GM23338 (cell line): ENCODE results near the gene SAFB.
A peak's percentile ranks its signal among the peaks of the same experiment; 100 is the strongest.

Source experiments
- CREB1 ChIP-seq: fragments of 250-450 bp; sonication (Bioruptor Pico); IDR thresholded peaks from 2 replicates; pipeline ENCODE4 v1.5.0; 2020; ENCODE audit warnings: low read depth, mild to moderate bottlenecking, moderate library complexity
- ETS1 ChIP-seq: IDR thresholded peaks from 2 replicates; pipeline ENCODE4 v1.6.1; 2016; ENCODE audit warnings: antibody characterized with exemption
- EZH2 ChIP-seq: fragments of 200-600 bp; sonication (generic); IDR thresholded peaks from one replicate; pipeline ENCODE4 v1.8.0; 2017; ENCODE audit warnings: antibody characterized with exemption, mild to moderate bottlenecking, low read depth; ENCODE audit not compliant: unreplicated experiment
- EZH2phosphoT487 ChIP-seq: fragments of 200-600 bp; sonication (generic); IDR thresholded peaks from one replicate; pipeline ENCODE4 v1.8.1; 2018; ENCODE audit warnings: antibody characterized with exemption; ENCODE audit not compliant: unreplicated experiment
- POLR2AphosphoS5 ChIP-seq: IDR thresholded peaks from 2 replicates; pipeline ENCODE4 v1.6.1; 2016; ENCODE audit warnings: antibody characterized with exemption, low read depth
- REST ChIP-seq: IDR thresholded peaks from one replicate; pipeline ENCODE4 v1.6.1; 2018; ENCODE audit warnings: antibody characterized with exemption; ENCODE audit not compliant: unreplicated experiment
- STAT1 ChIP-seq: IDR thresholded peaks from one replicate; pipeline ENCODE4 v1.6.1; 2016; ENCODE audit warnings: antibody characterized with exemption; ENCODE audit not compliant: unreplicated experiment
- ZNF331 ChIP-seq: fragments of 250-450 bp; sonication (Bioruptor Pico); IDR thresholded peaks from 2 replicates; pipeline ENCODE4 v1.5.0; 2020; ENCODE audit warnings: low read depth, mild to moderate bottlenecking, moderate library complexity
- TF ChIP-seq, protein P1 (sequence below), 2 experiments: fragments of 200-600 bp in 1 of 2; sonication (generic) in 1 of 2; conservative IDR thresholded peaks; 2 replicates each; pipeline versions ENCODE4 v1.5.1 to v1.6.1; 2016 to 2017; ENCODE audit warnings: antibody characterized with exemption in 2 of 2, low read depth in 2 of 2, mild to moderate bottlenecking in 2 of 2, moderate library complexity in 1 of 2

DNA sequence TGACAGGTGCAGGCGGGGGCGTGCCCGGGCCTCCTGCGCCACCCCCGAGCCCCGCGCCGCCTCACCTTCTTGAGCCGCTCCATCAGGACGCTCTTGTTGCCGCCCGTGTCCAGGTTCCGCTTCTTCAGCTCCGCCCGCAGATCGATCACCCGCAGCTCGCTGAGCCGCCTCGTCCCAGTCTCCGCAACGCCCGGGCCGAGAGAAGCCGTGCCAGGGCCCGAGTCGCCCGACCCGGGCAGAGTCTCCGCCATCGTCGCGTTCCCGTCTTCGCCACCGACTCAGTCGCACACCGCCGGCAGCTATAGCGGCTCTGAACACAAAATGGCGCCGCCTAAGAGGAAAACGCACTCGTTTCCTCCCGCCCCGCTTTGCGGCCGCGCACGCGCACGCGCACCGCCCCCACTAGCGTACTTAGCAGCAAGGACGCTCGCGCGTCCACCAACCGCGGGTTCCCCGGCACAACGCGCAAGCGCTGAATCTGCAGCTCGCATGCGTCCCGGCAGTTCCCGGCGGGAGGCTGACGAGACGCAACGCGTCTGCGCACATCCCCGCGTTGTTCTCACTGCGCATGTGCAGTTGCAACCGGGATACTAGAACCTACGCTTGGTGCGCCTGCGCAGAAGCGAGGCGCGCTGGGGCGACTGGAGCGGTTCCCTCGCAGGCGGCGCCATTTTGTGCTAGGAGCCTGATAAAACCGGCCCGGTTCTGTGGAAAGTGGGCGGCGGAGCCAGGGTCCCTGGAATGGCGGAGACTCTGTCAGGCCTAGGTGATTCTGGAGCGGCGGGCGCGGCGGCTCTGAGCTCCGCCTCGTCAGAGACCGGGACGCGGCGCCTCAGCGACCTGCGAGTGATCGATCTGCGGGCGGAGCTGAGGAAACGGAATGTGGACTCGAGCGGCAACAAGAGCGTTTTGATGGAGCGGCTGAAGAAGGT, at the start of gene SAFB, which contains the start of gene SAFB2:
- TF ChIP-seq POLR2AphosphoS5 (peak; percentile 93), REST (no peak), EZH2 (no peak), ZNF331 (CRISPR knock-in tag) (no peak), EZH2phosphoT487 (no peak), ETS1 (peak; percentile 58), STAT1 (no peak), CREB1 (CRISPR knock-in tag) (peak; percentile 61)
- TF ChIP-seq, protein P1, sequence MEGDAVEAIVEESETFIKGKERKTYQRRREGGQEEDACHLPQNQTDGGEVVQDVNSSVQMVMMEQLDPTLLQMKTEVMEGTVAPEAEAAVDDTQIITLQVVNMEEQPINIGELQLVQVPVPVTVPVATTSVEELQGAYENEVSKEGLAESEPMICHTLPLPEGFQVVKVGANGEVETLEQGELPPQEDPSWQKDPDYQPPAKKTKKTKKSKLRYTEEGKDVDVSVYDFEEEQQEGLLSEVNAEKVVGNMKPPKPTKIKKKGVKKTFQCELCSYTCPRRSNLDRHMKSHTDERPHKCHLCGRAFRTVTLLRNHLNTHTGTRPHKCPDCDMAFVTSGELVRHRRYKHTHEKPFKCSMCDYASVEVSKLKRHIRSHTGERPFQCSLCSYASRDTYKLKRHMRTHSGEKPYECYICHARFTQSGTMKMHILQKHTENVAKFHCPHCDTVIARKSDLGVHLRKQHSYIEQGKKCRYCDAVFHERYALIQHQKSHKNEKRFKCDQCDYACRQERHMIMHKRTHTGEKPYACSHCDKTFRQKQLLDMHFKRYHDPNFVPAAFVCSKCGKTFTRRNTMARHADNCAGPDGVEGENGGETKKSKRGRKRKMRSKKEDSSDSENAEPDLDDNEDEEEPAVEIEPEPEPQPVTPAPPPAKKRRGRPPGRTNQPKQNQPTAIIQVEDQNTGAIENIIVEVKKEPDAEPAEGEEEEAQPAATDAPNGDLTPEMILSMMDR (conservative IDR thresholded peaks at IDR 0.05; ENCODE audit: low read depth in 2 of 2) = no peak
